GM21360 (cell line): ENCODE results near the gene ABCF3.
A peak's percentile ranks its signal among the peaks of the same experiment; 100 is the strongest.
"Not testable (repeated sequence)": the region's sequence is repeated elsewhere in the genome, so short reads cannot be mapped to it uniquely, and the experiment has no call there.

Source experiments
- ATAC-seq: cut with Tn5 transposase; IDR thresholded peaks from one replicate; pipeline ENCODE4 v1.9.1; 2021; ENCODE audit warnings: mild to moderate bottlenecking, moderate library complexity; ENCODE audit not compliant: unreplicated experiment

Gene ABCF3, protein sequence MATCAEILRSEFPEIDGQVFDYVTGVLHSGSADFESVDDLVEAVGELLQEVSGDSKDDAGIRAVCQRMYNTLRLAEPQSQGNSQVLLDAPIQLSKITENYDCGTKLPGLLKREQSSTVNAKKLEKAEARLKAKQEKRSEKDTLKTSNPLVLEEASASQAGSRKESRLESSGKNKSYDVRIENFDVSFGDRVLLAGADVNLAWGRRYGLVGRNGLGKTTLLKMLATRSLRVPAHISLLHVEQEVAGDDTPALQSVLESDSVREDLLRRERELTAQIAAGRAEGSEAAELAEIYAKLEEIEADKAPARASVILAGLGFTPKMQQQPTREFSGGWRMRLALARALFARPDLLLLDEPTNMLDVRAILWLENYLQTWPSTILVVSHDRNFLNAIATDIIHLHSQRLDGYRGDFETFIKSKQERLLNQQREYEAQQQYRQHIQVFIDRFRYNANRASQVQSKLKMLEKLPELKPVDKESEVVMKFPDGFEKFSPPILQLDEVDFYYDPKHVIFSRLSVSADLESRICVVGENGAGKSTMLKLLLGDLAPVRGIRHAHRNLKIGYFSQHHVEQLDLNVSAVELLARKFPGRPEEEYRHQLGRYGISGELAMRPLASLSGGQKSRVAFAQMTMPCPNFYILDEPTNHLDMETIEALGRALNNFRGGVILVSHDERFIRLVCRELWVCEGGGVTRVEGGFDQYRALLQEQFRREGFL

DNA sequence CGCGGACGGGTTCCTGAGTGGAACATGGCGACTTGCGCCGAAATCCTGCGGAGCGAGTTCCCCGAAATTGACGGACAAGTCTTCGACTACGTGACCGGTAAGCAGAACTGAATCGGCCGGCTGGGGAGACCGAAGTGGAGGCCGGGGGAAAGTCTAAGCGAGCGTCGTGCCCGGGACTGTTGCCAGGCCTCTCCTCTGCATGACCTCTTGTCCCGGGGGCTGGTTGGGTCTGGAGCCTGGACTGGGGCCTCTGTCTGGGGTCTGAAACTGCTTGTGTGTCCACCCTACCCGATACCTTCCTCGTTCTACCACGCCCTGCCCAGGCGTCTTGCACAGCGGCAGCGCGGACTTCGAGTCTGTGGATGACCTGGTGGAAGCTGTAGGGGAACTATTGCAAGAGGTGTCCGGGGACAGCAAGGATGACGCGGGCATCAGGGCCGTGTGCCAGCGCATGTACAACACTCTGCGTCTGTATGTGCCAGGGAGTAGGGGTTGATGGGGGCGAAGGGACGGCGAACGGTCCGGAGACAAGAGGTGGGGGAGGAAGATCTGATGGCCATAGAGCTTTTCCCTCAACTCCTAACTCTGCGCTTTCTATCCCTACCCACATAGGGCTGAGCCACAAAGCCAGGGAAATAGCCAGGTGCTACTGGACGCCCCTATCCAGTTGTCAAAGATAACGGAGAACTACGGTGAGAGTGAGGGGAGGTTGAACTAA lies at the start of gene ABCF3:
Gene ABCF3 (plus strand): TSS at position 16 of the 718 bp plus-strand sequence. CDS start 9 bp downstream, at position 25.
- peak; percentile 17 for ATAC-seq

GRCh38 chr3:184140436-184140835 lies 45.6 kb upstream of the ABCF3 start:
- no peak for ATAC-seq

DNA sequence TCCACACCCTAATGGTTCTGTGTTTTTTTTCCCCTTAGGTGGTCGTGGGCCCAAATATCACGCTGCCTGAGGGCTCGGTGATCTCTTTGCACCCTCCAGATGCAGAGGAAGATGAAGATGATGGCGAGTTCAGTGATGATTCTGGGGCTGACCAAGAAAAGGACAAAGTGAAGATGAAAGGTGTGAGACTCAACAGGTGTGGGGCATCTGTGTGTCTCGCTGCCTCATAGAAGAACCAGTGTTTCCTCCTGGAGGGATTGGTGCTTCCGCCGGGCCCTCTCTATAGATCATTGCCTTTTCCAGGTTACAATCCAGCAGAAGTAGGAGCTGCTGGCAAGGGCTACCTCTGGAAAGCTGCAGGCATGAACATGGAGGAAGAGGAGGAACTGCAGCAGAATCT lies 43.8 kb upstream of the ABCF3 start:
- ATAC-seq, result no peak

DNA sequence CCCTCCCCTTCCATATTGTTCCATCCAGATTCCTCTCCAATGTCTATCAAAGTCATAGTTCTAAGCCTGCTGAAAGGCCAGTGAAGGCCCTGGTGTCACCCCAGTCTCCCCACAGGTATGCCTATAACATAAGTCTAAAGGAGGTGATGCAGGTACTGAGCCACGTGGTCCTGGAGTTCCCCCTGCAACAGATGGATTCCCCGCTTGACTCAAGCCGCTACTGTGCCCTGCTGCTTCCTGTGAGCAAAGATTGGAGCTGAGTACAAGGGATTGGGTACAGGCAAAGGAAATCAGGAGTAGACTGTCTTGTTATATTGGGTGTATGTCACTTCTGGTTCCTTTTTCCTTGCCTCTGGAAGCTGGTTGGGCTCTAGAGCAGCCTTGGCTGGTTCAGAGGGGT lies 42.7 kb upstream of the ABCF3 start:
- no peak for ATAC-seq

DNA sequence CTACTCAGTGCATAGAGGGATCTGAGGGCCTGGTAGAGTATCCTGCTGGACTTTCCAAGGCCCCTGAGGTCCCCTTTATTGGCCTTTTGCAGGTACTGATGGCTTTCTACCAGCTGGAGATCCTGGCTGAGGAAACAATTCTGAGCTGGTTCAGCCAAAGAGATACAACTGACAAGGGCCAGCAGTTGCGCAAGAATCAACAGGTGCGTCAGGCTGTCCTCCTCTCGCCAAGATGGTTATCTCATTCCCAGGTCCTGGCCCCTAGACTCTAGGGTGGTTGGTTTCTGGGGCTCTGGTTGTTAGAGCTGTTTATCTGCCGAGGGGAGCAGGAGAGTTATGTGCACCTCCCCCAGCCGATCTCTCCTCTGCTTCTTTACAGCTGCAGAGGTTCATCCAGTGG lies 41.5 kb upstream of the ABCF3 start:
- ATAC-seq, result no peak

DNA sequence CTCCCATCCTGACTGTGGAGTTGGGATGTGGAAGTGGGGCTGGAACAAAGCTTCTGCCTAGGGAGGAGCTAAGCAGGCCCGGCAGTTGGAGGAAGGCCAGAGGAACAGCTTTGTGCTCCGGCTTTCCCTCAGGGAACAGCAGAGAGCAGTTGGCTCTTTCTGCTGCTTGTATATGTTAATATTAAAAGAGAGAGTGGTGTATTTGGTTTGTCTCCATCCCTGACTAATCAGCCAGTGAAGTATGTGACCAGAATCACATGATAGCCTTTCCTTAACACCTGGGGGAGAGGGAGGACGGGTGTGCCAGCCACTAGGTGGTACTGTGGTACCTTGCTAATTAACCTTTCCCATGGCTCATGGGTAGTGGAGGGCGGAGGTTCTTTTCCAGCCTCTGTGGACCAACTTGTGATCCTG lies 40.9 kb upstream of the ABCF3 start:
- ATAC-seq, result no peak

DNA sequence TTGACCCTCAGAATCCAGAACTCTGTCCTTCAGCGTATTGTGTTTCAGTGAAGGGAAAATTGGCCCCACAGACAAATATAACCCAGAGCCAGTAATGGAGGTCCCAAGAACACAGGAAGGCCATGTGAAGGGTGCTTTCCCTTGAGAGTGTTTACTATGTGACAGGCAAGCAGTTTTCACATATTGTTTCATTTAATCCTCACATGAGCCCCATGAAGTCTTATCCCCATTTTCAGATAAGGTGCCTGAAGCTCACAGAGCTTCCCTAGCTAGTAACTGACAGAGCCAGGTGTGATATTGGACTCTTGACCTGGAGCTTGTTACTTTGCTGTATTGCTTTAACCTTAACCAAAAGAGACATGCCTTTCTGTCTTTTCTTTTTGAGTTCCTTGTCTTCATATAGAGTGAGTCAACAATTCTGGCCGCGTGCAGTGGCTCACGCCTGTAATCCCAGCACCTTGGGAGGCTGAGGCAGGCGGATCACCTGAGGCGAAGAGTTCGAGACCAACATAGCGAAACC lies 40.2 kb upstream of the ABCF3 start:
- ATAC-seq, result no peak

- ATAC-seq, result no peak
These were observed 37.9 kb upstream of the ABCF3 start for GRCh38 chr3:184148076-184148475.

DNA sequence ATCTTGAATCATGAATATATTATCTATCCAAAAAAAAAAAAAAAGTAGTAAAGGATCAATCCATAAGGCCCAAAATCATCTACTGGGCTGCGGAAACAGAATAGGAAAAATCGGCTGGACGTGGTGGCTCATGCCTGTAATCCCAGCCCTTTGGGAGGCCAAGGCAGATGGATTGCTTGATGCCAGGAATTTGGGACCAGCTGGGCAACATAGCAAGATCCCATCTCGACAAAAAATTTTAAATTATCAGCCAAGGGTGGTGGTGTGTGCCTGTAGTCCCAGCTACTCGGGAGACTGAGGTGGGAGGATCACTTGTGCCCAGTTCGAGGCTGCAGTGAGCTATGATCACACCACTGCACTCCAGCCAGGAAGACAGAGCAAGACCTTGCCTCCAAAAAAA lies 36.9 kb upstream of the ABCF3 start:
- ATAC-seq, result no peak

DNA sequence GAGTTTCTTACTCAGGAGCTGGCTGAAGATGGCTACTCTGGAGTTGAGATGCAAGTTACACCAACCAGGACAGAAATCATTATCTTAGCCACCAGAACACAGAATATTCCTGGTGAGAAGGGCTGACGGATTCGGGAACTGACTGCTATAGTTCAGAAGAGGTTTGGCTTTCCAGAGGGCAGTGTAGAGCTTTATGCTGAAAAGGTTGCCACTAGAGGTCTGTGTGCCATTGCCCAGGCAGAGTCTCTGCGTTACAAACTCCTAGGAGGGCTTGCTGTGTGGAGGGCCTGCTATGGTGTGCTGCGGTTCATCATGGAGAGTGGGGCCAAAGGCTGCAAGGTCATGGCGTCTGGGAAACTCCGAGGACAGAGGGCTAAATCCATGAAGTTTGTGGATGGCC lies 36.2 kb upstream of the ABCF3 start:
- not testable (repeated sequence) for ATAC-seq

DNA sequence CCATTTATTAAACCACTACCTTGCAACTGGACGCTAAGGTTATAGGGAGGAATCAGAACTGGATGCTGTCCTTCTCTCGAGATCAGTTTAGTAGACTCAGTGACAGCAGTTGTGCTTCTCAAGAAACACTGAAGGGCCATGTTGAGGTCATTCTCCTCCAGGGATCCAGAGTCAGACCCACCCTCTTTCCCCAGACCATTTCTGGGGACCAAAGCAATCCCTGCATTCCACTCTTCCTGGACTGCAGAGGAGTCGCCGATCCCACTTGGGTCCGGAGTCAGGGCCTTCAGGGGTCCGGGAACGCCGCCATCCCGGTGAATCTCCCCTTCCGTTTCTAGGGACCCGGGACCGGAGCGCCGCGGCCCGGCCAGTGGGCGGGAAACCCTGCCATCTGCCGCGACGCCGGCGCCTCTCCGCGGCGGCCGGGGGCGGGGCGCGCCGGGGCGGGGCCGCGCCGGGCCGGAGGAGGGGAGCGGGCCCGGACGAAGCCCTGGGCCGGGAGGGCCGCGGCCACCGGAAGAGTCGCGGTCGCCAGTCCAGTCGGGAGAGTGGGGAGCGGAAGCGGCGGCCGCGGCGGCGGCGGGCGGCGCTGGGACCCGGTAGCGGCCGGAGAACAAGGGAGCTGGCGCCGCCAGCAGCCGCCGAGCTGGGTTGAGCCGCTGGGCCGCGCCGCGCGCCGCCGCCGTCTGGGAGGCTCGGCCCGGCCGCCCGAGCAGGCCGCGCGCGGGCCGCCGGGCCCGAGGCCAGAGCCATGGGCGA lies 30.9 kb upstream of the ABCF3 start, which contains the start of gene DVL3:
Gene DVL3 (plus strand): TSS at position 493 of the 759 bp plus-strand sequence. CDS start 259 bp downstream, at position 752.
- ATAC-seq, result peak; percentile 73

GRCh38 chr3:184155644-184156521 lies 30.1 kb upstream of the ABCF3 start:
- peak; percentile 23 for ATAC-seq

- no peak for ATAC-seq
These were observed 29.5 kb upstream of the ABCF3 start for GRCh38 chr3:184156522-184156955.

DNA sequence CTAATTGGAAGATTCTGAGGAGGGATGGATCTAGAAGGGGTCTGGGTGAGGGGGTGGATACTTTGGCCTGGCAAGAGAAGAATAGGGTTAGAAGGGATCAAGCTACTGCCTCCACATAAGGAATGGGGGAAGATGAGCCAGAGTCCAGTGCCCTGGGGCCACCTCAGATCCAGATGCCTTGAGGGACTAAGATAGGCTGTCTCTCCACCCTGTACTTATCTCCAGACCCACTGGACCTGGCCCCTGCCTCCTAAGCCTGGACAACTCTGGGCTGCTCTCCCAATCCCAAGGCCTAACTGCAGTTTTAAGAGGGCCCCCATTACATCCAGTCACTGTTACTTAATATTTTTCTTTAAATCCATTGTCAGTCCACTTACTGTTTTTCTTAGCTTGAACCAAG lies 28.8 kb upstream of the ABCF3 start:
- no peak for ATAC-seq

GRCh38 chr3:184158404-184158803 lies 27.6 kb upstream of the ABCF3 start:
- ATAC-seq, result no peak

DNA sequence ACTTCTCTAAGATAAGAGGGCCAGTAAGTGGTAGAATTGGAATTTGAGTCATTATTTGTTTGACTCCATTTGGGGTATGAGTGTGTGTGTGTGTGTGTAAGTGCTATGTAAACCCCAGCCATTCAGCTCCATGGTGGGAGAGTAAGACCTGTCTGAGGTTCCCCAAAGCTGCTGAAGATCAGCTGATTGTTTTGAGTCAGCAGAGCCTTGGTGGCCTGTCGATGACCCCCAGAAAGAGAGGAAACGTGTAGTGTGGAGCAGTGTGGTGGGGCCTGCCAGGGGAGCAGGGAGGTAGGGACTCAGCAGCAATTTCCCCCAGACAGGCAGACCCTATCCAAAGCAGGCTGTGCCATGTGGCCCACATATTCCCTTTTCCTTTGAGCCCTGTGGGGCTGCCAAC lies 25.5 kb upstream of the ABCF3 start:
- no peak for ATAC-seq

DNA sequence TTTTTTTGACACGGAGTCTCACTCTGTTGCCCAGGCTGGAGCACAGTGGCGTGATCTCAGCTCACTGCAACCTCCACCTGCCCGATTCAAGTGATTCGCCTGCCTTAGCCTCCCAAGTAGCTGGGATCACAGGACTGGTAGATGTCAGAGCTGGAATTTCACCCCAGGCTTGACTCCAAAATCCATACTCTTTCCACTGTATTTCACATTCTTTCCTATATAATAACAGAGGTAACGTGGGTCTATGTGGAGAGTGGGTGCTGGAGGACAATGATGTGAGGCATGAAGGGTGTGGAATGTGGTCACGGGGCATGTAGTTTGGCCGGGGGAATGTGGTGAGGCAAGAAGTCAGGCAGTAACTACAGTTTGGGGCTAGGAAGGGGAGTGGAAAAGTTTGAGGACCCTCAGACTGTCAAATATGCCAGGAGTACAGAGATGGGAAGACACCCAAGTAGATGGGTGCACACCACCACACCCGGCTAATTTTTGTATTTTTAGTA lies 23.4 kb upstream of the ABCF3 start:
- not testable (repeated sequence) for ATAC-seq

DNA sequence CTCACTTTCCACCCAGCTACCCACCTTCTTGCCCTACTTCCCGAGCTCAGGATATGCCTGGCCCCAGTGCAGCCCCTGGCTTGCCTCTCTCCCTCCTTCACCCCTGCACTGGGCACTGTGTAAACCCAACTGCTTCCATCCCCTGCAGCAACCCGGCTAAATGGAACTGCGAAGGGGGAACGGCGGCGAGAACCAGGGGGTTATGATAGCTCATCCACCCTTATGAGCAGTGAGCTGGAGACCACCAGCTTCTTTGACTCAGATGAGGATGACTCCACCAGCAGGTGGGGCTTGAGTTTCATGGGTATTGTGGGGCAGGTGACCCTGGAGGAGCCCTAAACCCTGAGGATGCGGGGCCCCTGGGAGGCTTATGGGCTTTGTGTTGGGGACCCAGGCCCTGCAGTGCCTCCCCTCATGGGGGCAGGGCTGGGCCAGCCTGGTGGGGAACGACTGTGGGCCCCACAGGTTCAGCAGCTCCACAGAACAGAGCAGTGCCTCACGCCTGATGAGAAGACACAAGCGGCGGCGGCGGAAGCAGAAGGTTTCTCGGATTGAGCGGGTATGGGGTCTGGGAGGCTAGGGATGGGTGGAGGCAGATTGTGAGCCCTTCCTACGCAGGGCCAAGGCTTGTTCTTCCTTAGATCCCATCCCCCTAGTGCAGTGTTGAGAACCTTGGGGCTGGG lies 21.2 kb upstream of the ABCF3 start:
- ATAC-seq, result no peak

- no peak for ATAC-seq
These were observed 20.5 kb upstream of the ABCF3 start for GRCh38 chr3:184165543-184165942.
